ENCODE results near the gene SRGAP2. TPM values are rescaled to one million over a fixed set of nuclear protein-coding genes. Genes with fewer than 3 reads are reported as not detected.
A peak's percentile ranks its signal among the peaks of the same experiment; 100 is the strongest.
"Not testable (repeated sequence)": the region's sequence is repeated elsewhere in the genome, so short reads cannot be mapped to it uniquely, and the experiment has no call there.

SRGAP2 gene
- total RNA-seq, 2 experiments from 2014 or later: 39.5 to 43.4 TPM

DNA sequence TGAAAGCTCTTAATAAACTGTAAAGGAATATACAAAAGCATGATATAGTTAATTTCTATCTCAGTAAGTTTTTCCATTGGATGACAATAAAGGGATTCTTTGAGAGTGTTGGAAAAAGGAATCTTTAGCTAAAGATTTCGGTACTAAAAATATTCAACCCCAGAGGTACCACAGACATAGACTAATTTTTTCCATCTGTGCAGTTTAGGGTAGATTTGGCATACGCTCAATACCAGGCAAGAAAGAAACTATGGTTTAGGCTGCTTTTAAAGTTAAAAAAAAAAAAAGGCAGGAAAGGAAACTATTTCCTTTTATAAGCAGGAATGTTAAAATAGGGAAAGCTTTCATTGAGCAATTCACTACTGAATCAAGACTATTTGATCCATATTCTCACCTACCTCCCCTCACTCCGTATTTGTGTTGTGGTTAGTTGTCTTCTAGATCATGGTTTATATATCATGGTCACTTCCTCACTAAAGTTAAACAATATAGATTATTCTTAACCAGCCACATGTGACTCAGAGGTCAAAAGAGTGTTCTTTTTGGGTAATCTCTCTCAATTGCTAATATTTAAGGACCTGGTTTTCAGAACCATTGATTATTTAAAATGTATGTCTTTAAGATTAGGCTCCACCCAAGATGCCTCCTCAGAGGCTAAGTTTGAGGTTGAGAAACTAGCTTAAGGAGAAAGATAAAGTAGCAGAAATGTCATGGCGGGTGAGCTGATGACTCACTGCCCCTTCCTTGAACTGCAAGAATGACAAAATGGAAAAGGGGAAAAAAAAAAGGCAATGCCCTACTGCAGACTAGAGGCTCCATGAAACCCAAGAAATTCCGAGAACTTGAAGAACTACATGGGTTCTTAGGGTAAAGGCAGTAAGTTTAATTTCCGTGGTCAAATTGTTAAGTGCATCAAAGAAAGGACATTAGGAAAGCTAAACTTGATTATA, 20.7 kb upstream of the SRGAP2 start:
- ATAC-seq: peak; percentile 82
- not testable (repeated sequence) for H3K4me3 Mint-ChIP-seq

DNA sequence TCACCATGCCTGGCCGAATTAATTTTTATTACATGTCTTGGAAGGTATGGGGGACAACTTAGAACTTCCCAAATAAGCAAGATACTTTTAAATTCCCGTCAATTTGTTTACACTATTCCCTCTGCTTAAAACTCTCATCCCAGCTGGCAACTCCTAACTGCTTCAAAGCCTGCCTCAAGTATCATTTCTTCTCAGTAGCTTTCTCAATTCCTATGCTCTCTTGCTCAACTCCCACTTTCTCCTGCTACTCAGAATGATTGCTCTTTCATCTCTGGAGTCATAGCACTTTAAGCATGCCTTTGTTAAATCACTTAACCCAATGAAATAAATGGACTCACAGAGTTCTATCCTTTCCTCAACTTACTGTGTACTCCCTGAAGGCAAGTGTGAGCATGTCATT, 19.6 kb upstream of the SRGAP2 start:
- H3K4me1 Mint-ChIP-seq (ENCODE audit: low read depth); DNase-seq; H3K4me3 Mint-ChIP-seq; H3K36me3 Mint-ChIP-seq (ENCODE audit: low read depth); intact Hi-C loops (cut with micrococcal nuclease); POLR2A ChIA-PET; H3K27ac Mint-ChIP-seq; ATAC-seq; H3K9me3 Mint-ChIP-seq; CTCF ChIA-PET; H3K27me3 Mint-ChIP-seq: not testable (repeated sequence)

More for the DNA sequence above, 20.7 kb upstream of the SRGAP2 start:
- H3K9me3 Mint-ChIP-seq; POLR2A ChIA-PET; CTCF ChIA-PET; H3K27ac Mint-ChIP-seq; intact Hi-C loops (cut with micrococcal nuclease); H3K4me1 Mint-ChIP-seq (ENCODE audit: low read depth); H3K27me3 Mint-ChIP-seq; H3K36me3 Mint-ChIP-seq (ENCODE audit: low read depth); DNase-seq: not testable (repeated sequence)

DNA sequence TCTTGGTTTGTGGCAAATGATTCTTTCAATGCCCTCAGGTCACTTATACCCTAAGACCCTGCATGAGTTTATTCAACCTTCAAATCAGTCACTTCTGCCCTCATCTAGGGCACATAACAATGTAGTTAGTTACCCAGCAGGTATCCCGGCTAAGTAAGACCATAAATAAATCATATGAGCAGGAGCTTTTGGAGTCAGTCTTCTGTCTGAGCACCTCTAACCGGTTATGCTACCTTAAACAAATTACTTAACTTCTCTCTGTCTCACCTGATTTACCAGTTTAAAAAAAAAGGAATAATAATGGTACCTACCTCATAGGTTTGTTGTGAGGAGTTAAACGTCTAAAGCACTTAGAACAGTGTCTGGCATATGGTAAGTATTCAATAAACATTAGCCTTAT, 17.6 kb upstream of the SRGAP2 start:
- ATAC-seq; POLR2A ChIA-PET; CTCF ChIA-PET; H3K9me3 Mint-ChIP-seq; H3K4me3 Mint-ChIP-seq; H3K36me3 Mint-ChIP-seq (ENCODE audit: low read depth); H3K4me1 Mint-ChIP-seq (ENCODE audit: low read depth); DNase-seq; intact Hi-C loops (cut with micrococcal nuclease); H3K27ac Mint-ChIP-seq; H3K27me3 Mint-ChIP-seq: not testable (repeated sequence)

DNA sequence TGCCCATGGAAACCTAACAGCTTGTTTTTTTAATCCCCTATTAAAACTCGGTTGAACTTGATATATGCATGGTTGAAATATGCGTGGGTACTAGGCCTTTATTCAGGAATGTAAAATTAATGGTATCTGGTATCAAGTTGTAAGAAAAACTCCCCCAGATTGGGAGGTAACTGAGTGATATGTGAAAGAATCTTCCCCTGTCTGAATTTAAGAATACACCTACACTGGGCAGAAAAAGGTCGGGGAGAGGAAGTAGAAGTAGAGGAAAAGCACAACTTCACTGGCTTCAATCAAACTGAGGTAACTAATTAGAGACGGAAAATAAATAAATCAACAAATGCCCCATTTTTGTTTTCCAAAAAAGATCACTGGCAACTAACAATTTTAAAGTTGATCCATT, 16.5 kb upstream of the SRGAP2 start:
- ATAC-seq; H3K27ac Mint-ChIP-seq; CTCF ChIA-PET; POLR2A ChIA-PET; H3K9me3 Mint-ChIP-seq; H3K4me3 Mint-ChIP-seq; H3K36me3 Mint-ChIP-seq (ENCODE audit: low read depth); DNase-seq; H3K4me1 Mint-ChIP-seq (ENCODE audit: low read depth); intact Hi-C loops (cut with micrococcal nuclease); H3K27me3 Mint-ChIP-seq: not testable (repeated sequence)

DNA sequence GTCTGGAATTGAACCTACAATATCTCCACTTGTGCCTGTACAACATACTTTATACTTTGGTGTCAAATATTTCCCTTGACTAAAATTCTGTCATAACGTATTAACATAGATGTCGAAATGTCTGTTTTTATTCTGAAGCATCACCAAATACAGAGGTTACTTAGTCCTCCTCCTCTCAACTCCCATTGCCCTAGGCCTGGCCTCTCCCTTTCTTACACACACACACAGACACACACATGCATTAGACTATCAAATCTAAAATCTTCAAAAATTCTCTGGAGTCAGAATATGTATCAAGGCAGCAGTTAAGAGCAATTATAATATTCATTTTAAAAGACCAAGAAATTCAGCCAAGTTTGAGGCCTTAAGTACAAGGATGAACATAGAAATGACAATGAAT, 8.2 kb upstream of the SRGAP2 start:
- CTCF ChIA-PET; intact Hi-C loops (cut with micrococcal nuclease); DNase-seq; H3K27ac Mint-ChIP-seq; H3K4me3 Mint-ChIP-seq; POLR2A ChIA-PET; H3K9me3 Mint-ChIP-seq; H3K36me3 Mint-ChIP-seq (ENCODE audit: low read depth); H3K27me3 Mint-ChIP-seq; ATAC-seq; H3K4me1 Mint-ChIP-seq (ENCODE audit: low read depth): not testable (repeated sequence)

DNA sequence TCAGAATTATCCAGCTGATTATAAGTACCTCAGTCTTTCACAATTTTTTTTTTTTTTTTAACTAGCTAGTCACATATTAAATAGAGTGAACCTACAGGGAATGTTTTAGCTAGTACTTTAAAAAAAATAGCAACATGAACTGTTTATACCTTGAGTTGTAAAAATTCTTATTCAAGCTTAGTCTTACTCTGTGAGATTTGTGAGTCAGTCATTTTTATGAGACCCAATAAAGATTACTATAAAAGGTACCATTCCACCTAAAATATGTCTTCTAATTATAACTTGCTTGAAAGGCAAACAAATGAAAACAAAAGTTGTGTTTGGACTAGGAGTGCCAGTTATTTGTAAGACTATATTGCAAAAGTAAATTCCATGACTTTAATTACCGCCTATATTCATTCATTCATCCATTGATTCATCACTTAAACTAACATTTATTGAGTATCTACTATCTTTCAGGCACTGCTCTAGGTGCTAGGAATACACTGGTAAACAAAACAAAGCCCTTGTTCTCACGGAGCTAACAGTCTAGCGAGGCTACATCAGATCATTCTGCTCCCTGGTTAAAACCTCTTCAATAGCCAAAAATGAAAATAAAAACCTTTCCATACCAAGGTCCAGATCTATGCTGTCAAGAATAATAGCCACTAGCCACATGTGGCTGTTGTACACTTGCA, 6.5 kb upstream of the SRGAP2 start:
- ATAC-seq; intact Hi-C loops (cut with micrococcal nuclease); H3K9me3 Mint-ChIP-seq; H3K4me3 Mint-ChIP-seq; H3K36me3 Mint-ChIP-seq (ENCODE audit: low read depth); DNase-seq; H3K27me3 Mint-ChIP-seq; H3K27ac Mint-ChIP-seq; CTCF ChIA-PET; H3K4me1 Mint-ChIP-seq (ENCODE audit: low read depth); POLR2A ChIA-PET: not testable (repeated sequence)

DNA sequence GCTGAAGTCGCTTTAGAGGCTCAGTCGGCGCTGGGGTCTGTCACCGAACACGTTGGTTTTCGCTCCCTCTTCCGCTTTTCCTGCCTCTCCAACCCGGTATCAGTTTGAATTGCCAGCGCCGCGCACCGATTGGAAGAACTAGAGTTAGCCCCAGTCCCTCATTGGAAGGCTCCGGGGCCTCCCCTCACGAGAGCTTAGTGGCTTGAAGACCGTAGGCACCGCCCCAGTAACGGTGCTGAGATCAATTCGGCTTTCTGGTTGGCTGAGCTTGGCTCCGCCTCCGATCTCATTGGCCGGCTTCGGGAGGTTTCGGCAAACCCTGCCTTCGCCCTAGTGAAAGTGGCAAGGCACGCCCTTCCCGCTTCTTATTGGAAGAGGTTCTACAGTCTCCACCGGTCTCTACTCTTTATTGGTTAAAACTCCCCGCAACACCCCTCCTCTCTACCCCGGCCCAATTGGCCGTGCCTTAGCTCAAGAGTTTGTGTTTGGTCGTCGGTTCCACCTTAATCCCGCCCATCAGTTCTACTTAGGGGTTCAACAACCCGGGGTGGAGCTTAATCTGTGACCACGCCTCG, 465 bp upstream of the SRGAP2 start, which contains the start of gene FAM72A:
Gene FAM72A, minus strand, starts transcription at position 51 of the 575 bp plus-strand sequence. CDS start 814 bp downstream, outside the sequence.
- peak within 1 kb of the TSS; percentile 75 for H3K4me3 Mint-ChIP-seq
- H3K36me3 Mint-ChIP-seq (ENCODE audit: low read depth); H3K27me3 Mint-ChIP-seq; POLR2A ChIA-PET; H3K4me1 Mint-ChIP-seq (ENCODE audit: low read depth); CTCF ChIA-PET; intact Hi-C loops (cut with micrococcal nuclease); H3K9me3 Mint-ChIP-seq: not testable (repeated sequence)
- H3K27ac Mint-ChIP-seq: peak within 1 kb of the TSS; percentile 78
- peak; percentile 86 for ATAC-seq
- peak; percentile 98 for DNase-seq

DNA sequence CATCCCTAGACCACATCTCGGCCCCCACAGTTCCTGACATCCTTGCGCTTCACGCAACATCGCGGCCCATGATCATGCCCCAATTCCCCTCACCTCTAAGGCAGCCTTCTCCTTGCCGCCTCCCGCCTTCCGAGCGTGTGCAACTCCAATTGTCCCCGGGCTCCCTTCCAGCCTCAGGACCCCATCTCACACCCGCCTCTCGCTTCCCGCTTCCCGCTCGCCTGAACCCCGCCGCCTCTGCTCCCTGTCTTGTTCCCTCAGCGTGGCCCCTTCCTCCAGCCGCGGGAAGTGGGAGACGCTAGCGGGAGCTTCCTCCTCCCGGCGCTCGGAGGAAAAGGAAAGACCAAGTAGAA, 794 bp downstream of the SRGAP2 start:
- H3K4me3 Mint-ChIP-seq: peak overlapping the region; percentile 61
- CTCF ChIA-PET; H3K27ac Mint-ChIP-seq; POLR2A ChIA-PET; H3K36me3 Mint-ChIP-seq (ENCODE audit: low read depth); ATAC-seq; H3K9me3 Mint-ChIP-seq; intact Hi-C loops (cut with micrococcal nuclease); H3K27me3 Mint-ChIP-seq; H3K4me1 Mint-ChIP-seq (ENCODE audit: low read depth): not testable (repeated sequence)
- DNase-seq: peak; percentile 14

DNA sequence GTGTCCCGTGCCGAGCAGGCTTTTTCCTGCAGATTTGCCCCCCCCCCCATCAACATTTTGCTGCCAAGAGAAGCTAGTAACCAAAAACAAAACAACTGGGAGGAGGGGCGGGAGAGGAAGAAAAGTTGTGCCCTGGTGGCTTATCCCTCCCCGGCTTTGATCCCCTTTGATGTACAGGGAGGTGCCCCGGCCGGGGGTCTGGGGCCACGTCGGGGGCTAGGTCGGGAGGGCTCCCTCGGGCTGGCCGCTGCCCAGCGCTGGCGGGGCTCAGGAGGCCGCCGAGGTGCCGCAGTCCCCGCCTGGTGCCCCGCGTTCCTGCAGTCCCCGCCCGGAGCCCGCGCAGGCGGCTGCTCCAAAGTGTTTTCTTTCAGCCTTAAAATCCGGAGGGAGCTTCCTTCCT, 1.5 kb downstream of the SRGAP2 start:
- Mint-ChIP-seq H3K4me3 (peak overlapping the region; percentile 79), H3K27ac (peak overlapping the region; percentile 64)
- H3K36me3 Mint-ChIP-seq (ENCODE audit: low read depth); intact Hi-C loops (cut with micrococcal nuclease); H3K9me3 Mint-ChIP-seq; CTCF ChIA-PET; H3K27me3 Mint-ChIP-seq; H3K4me1 Mint-ChIP-seq (ENCODE audit: low read depth); POLR2A ChIA-PET; ATAC-seq: not testable (repeated sequence)
- peak; percentile 3 for DNase-seq

DNA sequence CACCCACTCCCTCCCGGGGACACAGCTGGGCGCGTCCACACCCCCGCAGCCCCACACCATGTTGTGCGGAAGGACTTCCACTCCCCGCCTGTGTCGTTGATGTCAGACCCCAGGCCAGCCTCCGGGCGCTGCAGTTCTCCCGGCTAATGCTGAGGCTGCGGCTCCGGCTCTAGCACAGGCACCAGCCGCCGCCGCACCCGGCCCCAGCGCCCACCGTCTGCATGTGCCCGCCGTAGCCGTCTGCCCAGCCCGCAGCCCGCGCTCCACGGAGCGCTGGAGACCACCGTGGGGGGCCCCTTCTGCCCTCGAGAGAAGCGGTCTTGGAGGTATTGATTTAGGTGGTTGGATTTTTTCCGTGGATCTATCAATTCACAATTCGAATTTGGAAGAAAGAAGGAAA, 2.2 kb downstream of the SRGAP2 start:
- H3K9me3 Mint-ChIP-seq; H3K27me3 Mint-ChIP-seq; intact Hi-C loops (cut with micrococcal nuclease); H3K4me3 Mint-ChIP-seq; H3K36me3 Mint-ChIP-seq (ENCODE audit: low read depth); ATAC-seq; H3K27ac Mint-ChIP-seq; CTCF ChIA-PET; POLR2A ChIA-PET; H3K4me1 Mint-ChIP-seq (ENCODE audit: low read depth): not testable (repeated sequence)
- DNase-seq: peak; percentile 29

DNA sequence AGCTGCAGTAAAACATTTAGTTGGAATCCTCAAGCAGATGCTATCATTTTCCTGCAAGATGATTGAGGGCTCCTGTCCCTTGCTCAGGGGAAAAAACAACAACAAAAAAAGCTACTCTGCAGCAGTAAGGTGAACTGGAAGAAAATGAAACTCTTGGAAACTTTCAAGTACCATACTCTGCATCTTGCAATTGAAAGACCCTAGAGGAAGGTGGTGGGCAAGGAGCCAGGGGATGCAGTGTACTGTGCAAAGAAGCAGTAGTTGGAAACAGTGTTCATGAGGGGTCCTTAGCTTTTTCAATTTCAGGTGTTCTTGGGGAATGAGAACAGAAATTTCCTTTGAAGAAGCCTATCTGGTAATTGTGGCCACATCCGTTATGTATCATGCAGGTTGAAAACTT, 7.5 kb downstream of the SRGAP2 start:
- ATAC-seq; CTCF ChIA-PET; H3K36me3 Mint-ChIP-seq (ENCODE audit: low read depth); POLR2A ChIA-PET; H3K27me3 Mint-ChIP-seq; intact Hi-C loops (cut with micrococcal nuclease); DNase-seq; H3K4me3 Mint-ChIP-seq; H3K4me1 Mint-ChIP-seq (ENCODE audit: low read depth); H3K9me3 Mint-ChIP-seq; H3K27ac Mint-ChIP-seq: not testable (repeated sequence)

Data from activated CD8-positive, alpha-beta T cell treated with anti-CD3 and anti-CD28 coated beads for 36 hours (primary cell).